Left ventricle myocardium superior (tissue), 1 donor: ENCODE measurements around the gene WNT9A. TPM values are rescaled to one million over a fixed set of nuclear protein-coding genes. Genes with fewer than 3 reads are reported as not detected.

Source experiments
- ATAC-seq: fragments of 200-7000 bp; cut with Tn5 transposase; one replicate; pipeline ENCODE4 v1.9.1; 2020; ENCODE audit warnings: mild to moderate bottlenecking, moderate library complexity
- DNase-seq: peaks from one replicate; pipeline ENCODE4 v3.0.0-alpha.2; 2020
- intact Hi-C: fragments of 100-400 bp; cut with micrococcal nuclease; formaldehyde crosslinking; loops from one replicate; pipeline ENCODE4 v1.11.0; 2022
- total RNA-seq: library from RNA; stranded (reverse); fragmentation: NEBNext Ultra II Directional; extraction: Animal tissue kit (Norgen Biotek cat#: 25700); gene quantifications from one replicate; pipeline ENCODE4 v1.2.1, GENCODE V29; 2021
- donor health status: DM: no; HTN: yes; CAD: no; lungs with severe emphysema.

WNT9A gene
- total RNA-seq, 1 donor from 2014 or later: 2.5 TPM

DNA sequence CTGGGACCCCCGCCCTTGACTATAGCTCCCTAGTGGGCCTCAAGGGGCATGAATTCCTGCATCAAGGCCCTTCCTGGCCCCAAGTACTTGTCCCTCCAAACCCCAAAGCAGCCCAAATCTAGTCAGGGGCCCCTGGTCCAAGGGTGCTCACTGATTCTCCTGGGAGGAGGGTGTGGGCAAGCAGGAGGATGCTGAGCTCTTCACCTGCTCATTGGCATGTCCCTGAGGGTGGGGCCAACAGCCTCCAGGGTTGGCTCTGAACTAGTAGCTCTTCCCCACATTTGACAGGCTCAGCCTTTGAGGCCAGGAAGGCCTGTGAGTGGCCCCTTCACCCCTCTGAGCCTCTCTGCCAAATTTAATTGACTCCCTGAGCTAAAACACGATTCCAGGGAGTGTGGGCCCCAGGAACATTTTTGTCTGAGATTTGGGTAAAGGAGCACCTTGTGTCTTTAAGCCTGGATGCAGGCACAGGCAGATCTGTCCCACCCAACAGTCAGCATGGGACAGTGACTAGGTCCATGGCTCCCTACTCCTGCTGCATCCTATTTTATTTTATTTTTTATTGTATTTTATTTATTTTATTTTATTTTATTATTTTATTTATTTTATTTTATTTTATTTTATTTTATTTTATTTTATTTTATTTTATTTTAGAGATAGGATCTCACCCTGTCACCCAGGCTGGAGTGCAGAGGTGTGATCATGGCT lies 11.0 kb upstream of the WNT9A start:
- DNase-seq (no peak), ATAC-seq (no peak)
- intact Hi-C loops: no loop called here

DNA sequence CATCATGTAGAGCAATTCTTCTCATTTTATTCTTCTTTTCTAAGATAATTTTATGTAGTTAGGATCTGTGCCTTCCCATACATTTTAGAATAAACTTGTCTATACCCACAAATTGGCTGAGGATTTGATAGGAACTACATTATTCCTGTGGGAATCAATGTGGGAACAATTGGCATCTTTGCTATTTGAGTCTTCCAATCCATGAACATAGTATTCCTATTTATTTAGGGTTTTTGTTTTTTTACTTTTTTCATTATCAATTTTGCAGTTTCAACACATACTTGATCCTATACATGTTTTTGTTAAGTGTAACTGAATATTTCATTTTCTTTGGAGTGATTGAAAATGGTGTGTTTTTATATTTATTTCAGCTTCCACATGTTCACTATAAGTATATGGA lies 8.1 kb upstream of the WNT9A start:
- DNase-seq: no peak
- intact Hi-C loops: no loop called here
- ATAC-seq: no peak

DNA sequence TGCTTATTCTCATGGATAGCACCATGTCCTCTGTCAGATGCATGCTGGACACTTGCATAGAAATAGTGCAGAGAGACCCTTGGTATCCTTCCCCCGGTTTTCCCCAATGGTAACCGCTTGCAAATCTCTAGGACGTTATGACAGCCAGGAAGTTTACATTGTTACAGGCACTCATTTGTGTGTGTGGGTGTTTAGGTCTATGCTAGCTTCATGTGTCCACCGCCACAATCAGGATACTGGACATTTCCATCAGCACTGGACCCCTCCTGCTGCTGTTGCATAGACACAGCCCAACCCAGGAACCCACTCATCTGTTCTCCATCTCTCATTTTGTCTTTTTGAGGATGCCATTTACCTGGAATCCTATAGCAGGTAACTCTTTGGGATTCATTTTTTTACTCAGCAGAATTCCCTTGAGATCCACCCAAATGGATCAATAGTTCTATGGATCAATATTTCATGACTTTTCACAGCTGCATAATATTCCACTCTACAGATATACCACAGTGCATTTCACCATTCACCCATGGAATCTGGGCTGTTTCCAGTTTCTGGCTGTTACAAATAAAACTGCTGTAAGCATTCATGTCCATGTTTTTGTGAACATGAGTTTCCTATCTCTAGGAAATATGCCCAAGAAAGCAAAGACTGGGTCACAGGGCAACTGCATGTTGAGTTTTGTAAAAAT lies 6.6 kb upstream of the WNT9A start:
- intact Hi-C loops: no loop called here
- DNase-seq: no peak
- no peak for ATAC-seq

DNA sequence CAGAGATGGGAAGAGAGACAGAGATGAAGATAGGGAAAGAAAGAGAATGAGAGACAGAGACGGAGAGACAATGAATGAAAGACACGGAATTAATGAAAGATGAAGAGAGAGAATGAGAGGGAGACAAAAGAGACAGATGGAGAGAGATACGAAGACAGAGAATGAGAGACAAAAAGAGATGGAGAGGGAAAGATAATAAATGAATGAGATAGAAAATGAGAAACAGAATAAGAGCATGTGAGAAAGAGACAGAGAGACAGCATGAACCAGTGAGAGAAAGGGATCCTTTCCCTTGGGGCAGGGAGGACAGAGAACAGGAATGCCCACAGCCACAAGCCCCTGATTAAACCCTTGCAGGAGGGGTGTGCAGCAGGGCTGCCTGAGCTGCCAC lies 5.3 kb upstream of the WNT9A start:
- intact Hi-C loops: no loop called here
- no peak for ATAC-seq
- no peak for DNase-seq

- DNase-seq: no peak
- intact Hi-C loops: no loop called here
- no peak for ATAC-seq
Observed at GRCh38 chr1:227952374-227953021, 4.8 kb upstream of the WNT9A start.

DNA sequence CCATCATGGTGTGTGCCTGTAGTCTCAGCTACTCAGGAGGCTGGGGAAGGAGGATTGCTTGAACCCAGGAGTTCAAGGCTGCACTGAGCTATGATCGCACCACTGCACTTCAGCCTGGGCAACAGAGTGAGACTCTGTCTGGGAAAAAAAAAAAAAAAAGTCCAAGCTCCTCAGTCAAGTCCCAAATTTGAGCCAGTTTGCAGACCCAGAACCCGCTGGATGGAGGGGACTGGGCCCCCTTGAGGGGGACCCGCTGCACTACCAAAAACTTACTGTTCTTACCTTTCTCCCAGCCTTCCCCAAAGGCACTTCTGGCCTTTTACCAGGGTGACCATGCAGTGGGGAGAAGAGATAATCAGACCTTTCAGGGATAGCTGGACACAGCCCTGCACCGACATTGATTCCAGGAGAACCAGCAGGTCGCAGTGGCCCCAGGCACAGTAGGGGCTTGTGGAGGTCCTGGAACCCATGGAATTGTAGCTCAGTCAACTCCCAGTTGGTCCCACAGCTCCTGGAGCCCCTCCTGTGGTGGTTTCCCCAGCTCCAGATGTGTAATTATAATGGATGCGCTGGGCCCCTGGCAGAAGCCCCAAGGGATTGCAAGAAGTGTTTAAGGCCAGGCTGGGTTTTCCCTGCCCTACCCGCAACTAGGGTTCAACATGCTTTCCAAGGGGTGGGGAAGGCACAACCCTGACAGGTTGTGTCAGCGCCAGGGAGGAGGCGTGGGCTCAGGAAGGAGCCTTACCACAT lies 4.1 kb upstream of the WNT9A start:
- ATAC-seq (no peak), DNase-seq (no peak)
- intact Hi-C loops: no loop called here

DNA sequence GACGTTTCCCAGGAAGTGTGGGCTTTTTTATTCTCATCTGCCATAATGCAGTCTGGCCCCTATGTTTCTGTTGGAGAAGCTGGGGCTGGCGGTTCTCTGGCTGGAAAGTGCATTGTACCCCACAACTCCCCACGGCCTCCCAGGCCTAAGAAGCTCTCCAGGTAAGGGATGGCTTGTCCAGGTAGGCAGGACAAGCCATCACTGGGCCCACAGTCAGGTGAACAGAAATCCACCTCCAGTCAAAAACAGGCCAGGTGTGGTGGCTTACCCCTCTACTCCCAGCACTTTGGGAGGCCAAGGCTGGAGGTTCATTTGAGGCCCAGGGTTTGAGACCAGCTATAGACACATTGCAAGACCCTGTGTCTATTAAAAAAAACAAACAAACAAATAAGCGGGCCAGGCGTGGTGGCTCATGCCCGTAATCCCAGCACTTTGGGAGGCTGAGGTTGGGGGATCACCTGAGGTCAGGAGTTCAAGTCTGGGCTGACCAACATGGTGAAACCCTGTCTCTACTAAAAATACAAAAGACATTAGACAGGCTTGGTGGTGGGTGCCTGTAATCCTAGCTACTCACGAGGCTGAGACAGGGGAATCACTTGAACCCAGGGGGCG lies 3.1 kb upstream of the WNT9A start:
- ATAC-seq (no peak), DNase-seq (no peak)
- intact Hi-C loops: no loop called here

GRCh38 chr1:227949954-227950734 lies 2.4 kb upstream of the WNT9A start:
- DNase-seq (no peak), ATAC-seq (no peak)
- intact Hi-C loops: loop anchor here (5.0 to 10.0 kb wide), 2 partner anchors 188 to 465 kb away; no protein-coding TSS in a partner anchor

DNA sequence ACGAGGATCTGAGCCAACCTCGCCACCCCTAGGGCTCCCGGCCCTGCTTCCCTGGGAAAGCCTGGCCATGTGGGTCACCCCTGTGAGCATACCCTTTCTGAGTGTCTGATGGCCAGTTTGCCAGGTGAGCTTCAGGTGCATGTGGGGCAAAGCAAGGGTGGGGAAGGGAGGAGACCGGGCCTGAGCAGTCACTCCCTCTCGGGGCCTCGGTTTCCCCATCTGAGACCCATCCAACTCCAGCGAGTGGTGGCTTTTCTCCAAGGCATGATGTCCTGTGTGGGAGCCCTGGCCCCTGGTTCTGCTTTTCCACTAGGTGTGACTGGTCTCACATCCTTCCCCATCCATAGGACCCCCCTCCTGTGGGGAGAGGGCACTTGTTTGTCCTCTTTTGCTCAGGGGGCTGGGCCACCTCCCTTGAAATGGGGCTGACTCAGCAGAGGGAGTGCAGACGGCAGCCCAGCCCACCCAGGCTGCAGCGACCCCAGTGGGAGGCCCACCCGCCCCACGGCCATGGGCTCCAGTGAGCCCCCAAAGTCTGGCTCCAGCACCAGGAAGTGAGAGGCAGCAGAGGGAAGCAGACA lies 1.7 kb upstream of the WNT9A start:
- ATAC-seq (no peak), DNase-seq (no peak)
- intact Hi-C loops: loop anchor here (5.0 to 10.0 kb wide), 2 partner anchors 187 to 465 kb away; no protein-coding TSS in a partner anchor

DNA sequence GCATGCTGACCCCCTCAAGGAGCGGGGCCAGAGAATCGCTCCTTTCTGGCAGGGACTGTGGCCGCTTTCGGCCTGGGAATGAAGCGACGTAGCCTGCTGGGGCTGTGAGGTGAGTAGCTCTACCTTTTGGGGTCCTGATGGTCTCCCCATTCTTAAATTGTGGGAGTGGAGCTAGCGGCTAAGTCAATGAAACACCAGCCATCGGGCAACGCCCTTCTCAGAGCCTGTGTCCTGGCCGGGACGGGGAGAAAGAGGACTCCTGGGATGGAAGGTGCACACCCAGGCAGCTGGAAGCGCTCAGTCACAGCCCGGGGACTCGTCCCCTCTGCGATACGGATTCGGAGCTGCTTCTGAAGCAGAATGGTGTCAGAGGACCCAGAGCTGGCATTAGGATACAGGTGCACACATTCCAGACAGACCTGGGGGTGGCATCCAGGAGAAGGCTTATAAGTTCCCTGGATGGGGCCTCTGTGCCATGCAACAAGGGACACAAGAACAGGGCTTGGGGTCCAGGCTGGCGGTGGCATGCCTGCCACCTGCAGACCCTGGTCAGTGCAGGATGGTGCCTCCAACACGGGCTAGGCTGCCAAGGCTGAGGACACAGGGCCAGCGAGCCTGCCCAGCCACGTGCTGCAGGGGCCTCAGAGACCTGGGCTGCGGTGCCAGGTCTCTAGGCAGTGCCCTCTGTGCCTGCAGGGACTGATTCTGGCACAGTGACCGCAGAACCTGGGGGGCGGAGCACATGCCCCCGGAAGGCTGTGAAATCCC lies 945 bp upstream of the WNT9A start:
- ATAC-seq (no peak), DNase-seq (no peak)
- intact Hi-C loops: loop anchor here (5.0 to 10.0 kb wide), 2 partner anchors 186 to 464 kb away; no protein-coding TSS in a partner anchor

DNA sequence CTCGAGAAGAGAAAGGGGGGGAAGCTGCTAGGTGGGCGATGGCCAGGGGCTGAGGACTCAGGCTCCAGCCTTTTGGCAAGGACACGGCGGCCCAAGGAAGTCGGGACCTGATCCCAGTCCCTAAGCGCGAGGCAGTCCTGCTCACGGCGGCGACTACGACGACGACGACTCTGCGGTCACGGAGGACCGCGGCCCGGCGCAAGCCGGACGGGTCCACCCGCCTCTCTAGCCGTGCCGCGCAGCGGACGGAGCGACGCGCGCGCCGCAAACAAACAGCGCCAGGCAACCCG lies 401 bp downstream of the WNT9A start:
- intact Hi-C loops: loop anchor here (5.0 to 10.0 kb wide), 2 partner anchors 185 to 463 kb away; no protein-coding TSS in a partner anchor
- no peak for DNase-seq
- ATAC-seq: peak; percentile 2

GRCh38 chr1:227946624-227947385 lies 927 bp downstream of the WNT9A start:
- intact Hi-C loops: loop anchor here (5.0 to 10.0 kb wide), 2 partner anchors 185 to 462 kb away; no protein-coding TSS in a partner anchor
- ATAC-seq (peak; percentile 74), DNase-seq (peak; percentile 90)

DNA sequence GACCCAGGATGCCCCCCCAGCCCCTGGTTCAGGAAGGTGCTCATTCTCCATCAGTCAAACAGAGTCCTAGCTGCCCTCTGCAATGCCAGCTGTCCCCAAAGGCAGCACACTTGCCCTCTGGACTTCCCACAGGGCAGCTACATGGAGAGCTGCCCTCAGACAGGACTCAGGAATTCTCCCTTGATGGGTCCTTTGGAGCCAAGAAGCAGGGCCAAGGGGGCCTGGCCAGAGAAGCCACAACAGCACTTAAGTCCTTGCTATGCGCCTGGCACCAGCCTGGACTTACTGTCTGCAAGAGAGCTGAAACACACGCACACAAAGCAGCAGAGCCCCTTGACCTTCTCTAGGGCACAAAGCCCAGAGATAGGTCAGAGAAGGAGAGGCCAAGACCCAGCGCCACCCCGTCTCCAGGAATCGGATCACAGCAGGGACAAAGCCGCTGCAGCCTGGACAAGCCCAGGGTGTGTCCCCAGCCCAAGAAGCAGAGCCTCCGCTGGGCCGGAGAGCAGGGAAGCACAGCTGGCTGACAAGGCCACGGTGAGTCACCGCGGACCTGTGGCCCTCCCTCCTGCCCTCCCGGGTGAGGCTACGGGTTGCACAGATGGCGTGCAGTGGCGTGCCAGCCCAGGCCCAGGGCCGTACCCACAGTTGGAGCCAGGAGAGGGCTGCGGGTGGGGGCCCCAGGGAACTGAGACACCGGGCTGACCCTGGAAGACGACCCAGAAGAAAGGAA lies 1.7 kb downstream of the WNT9A start:
- DNase-seq (peak; percentile 82), ATAC-seq (peak; percentile 45)
- intact Hi-C loops: loop anchor here (5.0 to 10.0 kb wide), 2 partner anchors 184 to 461 kb away; no protein-coding TSS in a partner anchor

DNA sequence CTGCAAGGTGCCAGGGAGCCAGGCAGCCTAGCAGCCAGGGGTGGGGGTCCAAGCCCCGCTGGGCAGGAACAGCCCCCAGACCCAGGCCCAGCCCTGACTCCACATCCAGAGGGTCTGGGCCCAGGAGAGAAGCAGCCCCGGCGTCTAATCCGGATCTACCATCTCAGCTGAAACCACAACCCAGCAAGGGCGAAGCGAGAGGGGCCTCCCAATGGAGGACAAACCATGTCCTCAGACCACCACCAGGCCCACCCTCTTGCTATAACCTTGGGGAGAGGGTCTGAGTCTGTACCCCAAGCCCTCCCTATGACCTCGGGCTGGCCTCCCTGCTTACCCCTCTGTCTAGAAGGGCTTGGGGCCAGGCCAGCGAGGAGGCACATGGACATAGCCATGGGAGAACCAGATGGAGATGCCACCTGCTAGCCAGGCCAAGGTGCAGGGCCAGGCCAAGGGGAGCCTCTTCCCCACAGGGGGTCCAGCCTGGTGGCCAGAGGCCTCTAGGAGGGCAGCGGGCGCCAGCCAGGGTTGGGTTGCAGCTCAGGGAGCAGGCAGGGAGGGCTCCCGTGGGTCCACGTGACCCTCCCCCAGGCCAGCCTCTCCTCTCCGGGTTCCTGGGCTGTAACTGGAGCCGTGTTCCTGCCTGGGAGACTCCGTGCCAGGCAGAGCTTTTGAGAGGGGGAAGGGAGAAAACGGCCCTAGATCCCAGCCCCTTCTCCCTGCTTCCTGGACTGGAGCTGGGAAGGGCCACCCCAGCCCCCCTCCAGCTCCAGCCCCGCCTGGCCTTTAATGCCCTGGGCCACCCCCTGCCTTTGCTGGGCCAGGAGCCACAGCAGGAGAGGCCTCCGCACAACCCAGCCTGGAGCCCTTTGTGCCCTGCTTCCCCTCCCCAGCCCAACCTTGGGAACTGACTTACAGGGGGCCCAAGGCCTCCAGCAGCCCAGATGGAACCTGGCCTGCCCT lies 2.5 kb downstream of the WNT9A start:
- intact Hi-C loops: loop anchor here (5.0 to 10.0 kb wide), 2 partner anchors 183 to 460 kb away; no protein-coding TSS in a partner anchor
- ATAC-seq (peak; percentile 55), DNase-seq (peak; percentile 66)
